GM12873 (cell line): ENCODE results near the gene SLCO4A1.

ENCODE experiments used
- CTCF ChIP-seq: IDR thresholded peaks from 2 replicates; pipeline ENCODE4 v1.5.1; 2012; ENCODE audit warnings: low read depth, mild to moderate bottlenecking, moderate library complexity, low read length, control low read depth; ENCODE audit not compliant: insufficient read depth; ENCODE audit errors: missing control alignments

Gene SLCO4A1

GRCh38 chr20:62674370-62674769 is 32.1 kb downstream of the SLCO4A1 start:
- no peak for TF ChIP-seq CTCF

- no peak for TF ChIP-seq CTCF
These were observed 33.0 kb downstream of the SLCO4A1 start for GRCh38 chr20:62675156-62675876.

GRCh38 chr20:62675877-62676260 is 33.6 kb downstream of the SLCO4A1 start:
- TF ChIP-seq CTCF, result no peak

GRCh38 chr20:62676976-62677375 is 34.7 kb downstream of the SLCO4A1 start:
- no peak for TF ChIP-seq CTCF

GRCh38 chr20:62677678-62678077 is 35.4 kb downstream of the SLCO4A1 start:
- no peak for TF ChIP-seq CTCF

GRCh38 chr20:62678553-62678952 is 36.2 kb downstream of the SLCO4A1 start:
- no peak for TF ChIP-seq CTCF

- TF ChIP-seq CTCF, result no peak
These were observed 37.8 kb downstream of the SLCO4A1 start for GRCh38 chr20:62679978-62680589.
